Non-pigmented ciliary epithelial cell (primary cell): ENCODE results near the gene ALG5.

ENCODE experiments used
- DNase-seq: peaks from one replicate; pipeline ENCODE4 v3.0.0-alpha.2; 2010; ENCODE audit warnings: low read depth

Gene ALG5

GRCh38 chr13:36979361-36980050 is 19.6 kb downstream of the ALG5 start:
- no peak for DNase-seq

GRCh38 chr13:36975172-36975571 is 24.0 kb downstream of the ALG5 start:
- no peak for DNase-seq

GRCh38 chr13:36973621-36974295 is 25.4 kb downstream of the ALG5 start:
- no peak for DNase-seq

- DNase-seq, result no peak
These were observed 26.1 kb downstream of the ALG5 start for GRCh38 chr13:36973009-36973408.

GRCh38 chr13:36966404-36966803 is 32.7 kb downstream of the ALG5 start:
- DNase-seq, result no peak

GRCh38 chr13:36965767-36966166 is 33.4 kb downstream of the ALG5 start:
- peak; percentile 78 for DNase-seq

- DNase-seq, result no peak
These were observed 39.6 kb downstream of the ALG5 start for GRCh38 chr13:36959456-36960116.

- no peak for DNase-seq
These were observed 44.6 kb downstream of the ALG5 start for GRCh38 chr13:36954542-36954941.

- DNase-seq, result no peak
These were observed 48.2 kb downstream of the ALG5 start for GRCh38 chr13:36950920-36951319.

GRCh38 chr13:36950330-36950729 is 48.8 kb downstream of the ALG5 start:
- DNase-seq, result no peak

GRCh38 chr13:36945078-36945477 is 54.1 kb downstream of the ALG5 start:
- DNase-seq, result no peak

GRCh38 chr13:36925603-36926002 is 73.5 kb downstream of the ALG5 start:
- DNase-seq, result no peak

GRCh38 chr13:36924001-36924400 is 75.1 kb downstream of the ALG5 start:
- DNase-seq, result no peak

- DNase-seq, result no peak
These were observed 77.4 kb downstream of the ALG5 start for GRCh38 chr13:36921631-36922301.

- DNase-seq, result no peak
These were observed 78.4 kb downstream of the ALG5 start for GRCh38 chr13:36920616-36921185.

GRCh38 chr13:36919833-36920615 is 79.1 kb downstream of the ALG5 start, which contains the start of gene SMAD9:
Gene SMAD9, minus strand, starts transcription at chr13:36920238. Its CDS starts 40,549 bp downstream, at chr13:36879689.
- no peak for DNase-seq

- DNase-seq, result no peak
These were observed 79.8 kb downstream of the ALG5 start for GRCh38 chr13:36919171-36919832.

GRCh38 chr13:36918246-36919131 is 80.7 kb downstream of the ALG5 start:
- DNase-seq, result no peak

- DNase-seq, result no peak
These were observed 81.8 kb downstream of the ALG5 start for GRCh38 chr13:36917311-36917710.
